Large intestine (tissue), 3 donors: ENCODE data around the gene SPPL3. TPM values are rescaled to one million over a fixed set of nuclear protein-coding genes. Genes with fewer than 3 reads are reported as not detected.

Experiments
- DNase-seq, 2 donors: peaks; one replicate each; pipeline versions ENCODE4 v3.0.0 to v3.0.0-alpha.2; 2013
- H3K27ac ChIP-seq: one replicate; pipeline ENCODE4 v1.5.1; 2013; ENCODE audit warnings: low read length
- H3K27me3 ChIP-seq: 2 replicates; pipeline ENCODE4 v1.6.1; 2013; ENCODE audit warnings: low read length; ENCODE audit not compliant: control insufficient read depth, insufficient read depth
- H3K36me3 ChIP-seq: 2 replicates; pipeline ENCODE4 v1.6.1; 2013; ENCODE audit warnings: low read length; ENCODE audit not compliant: control insufficient read depth, insufficient read depth
- H3K4me1 ChIP-seq: one replicate; pipeline ENCODE4 v1.6.1; 2013; ENCODE audit warnings: low read length; ENCODE audit not compliant: control insufficient read depth, insufficient read depth
- H3K4me3 ChIP-seq: one replicate; pipeline ENCODE4 v1.5.1; 2013; ENCODE audit warnings: low read length
- H3K9me3 ChIP-seq: one replicate; pipeline ENCODE4 v1.6.1; 2013; ENCODE audit warnings: mild to moderate bottlenecking, low read depth, low read length, moderate library complexity; ENCODE audit not compliant: control insufficient read depth
- WGBS: methylation state at CpG from one replicate; pipeline ENCODE4 v1.1.5; 2013; ENCODE audit warnings: low lambda C conversion rate; ENCODE audit not compliant: insufficient coverage; 5-methylcytosine and 5-hydroxymethylcytosine counted together
- polyA plus RNA-seq: library from polyadenylated mRNA; unstranded; fragments of 120-200 nt; gene quantifications from one replicate; pipeline ENCODE4 v1.2.1, GENCODE V29; 2013

Gene SPPL3
- polyA plus RNA-seq, 1 donor: 48.1 TPM

DNA sequence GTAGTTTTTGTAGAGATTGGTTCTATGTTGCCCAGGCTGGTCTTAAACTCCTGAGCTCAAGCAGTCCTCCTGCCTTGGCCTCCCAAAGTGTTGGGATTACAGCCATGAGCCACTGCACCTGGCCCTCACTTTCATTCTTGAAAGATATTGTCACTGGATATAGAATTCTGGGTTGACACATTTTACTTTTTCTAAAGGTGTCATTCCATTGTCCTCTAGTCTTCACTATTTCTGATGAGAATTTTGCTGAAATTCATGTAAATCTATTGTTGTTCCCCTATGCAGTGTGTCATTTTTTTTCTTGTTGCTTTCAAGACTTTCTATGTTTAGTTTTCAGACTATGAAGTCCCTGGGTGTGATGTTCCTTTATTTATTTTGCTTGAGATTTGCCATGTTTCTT, 149.4 kb downstream of the SPPL3 start:
- Histone ChIP-seq H3K27ac (no peak overlapping the region), H3K4me3 (no peak overlapping the region), H3K36me3 (peaks cover 6% of the 10 kb centered on the region), H3K9me3 (peaks cover 10% of the 10 kb centered on the region), H3K27me3 (no peaks in the 10 kb centered on the region), H3K4me1 (no peaks in the 10 kb centered on the region)
- DNase-seq: no peak

DNA sequence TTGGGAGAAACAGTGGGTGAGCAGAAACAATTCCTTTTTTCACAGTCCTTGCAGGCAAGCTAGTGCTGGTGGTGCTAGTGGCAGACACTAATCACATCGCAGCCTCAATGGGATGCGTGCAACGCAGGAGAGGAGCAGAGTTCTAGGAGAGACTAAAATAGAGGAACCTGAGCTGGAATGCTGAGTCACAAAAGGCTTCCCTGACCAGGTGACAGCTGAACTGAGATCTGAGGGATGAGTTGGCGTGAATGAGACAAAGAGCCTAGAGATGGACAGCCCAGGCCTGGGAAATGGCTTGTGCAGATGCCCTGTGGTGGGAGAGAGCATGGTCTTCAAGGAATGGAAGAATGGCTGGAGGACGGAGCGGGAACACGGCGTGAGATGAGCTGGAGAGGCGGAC, 152.8 kb downstream of the SPPL3 start:
- WGBS: no CpG with 5 or more reads among the region's 9 CpGs
- H3K27ac ChIP-seq: no peak overlapping the region
- no peaks in the 10 kb centered on the region for H3K27me3 ChIP-seq
- H3K4me3 ChIP-seq: no peak overlapping the region
- H3K9me3 ChIP-seq: peaks cover 10% of the 10 kb centered on the region
- H3K4me1 ChIP-seq: peaks cover 9% of the 10 kb centered on the region
- no peaks in the 10 kb centered on the region for H3K36me3 ChIP-seq
- no peak for DNase-seq

DNA sequence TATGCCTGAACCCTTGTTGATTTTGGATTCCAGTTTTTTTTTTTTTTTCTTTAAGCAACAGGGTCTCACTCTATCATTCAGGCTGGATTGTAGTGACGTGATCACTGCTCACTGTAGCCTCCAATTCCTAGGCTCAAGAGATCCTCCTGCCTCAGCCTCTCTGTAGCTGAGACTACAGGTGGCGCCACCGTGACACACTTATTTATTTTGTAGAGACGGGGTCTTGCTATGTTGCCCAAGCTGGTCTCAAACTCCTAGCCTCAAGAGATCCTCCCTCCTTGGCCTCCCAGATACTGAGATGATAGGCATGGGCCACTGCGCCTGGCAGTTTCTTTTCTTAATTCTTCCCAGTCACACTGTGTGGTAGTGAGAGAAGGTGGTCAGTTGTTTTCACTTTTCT, 153.4 kb downstream of the SPPL3 start:
- H3K36me3 ChIP-seq: no peaks in the 10 kb centered on the region
- H3K9me3 ChIP-seq: peaks cover 10% of the 10 kb centered on the region
- WGBS: no CpG with 5 or more reads among the region's 5 CpGs
- H3K27ac ChIP-seq: no peak overlapping the region
- DNase-seq: no peak
- H3K27me3 ChIP-seq: no peaks in the 10 kb centered on the region
- peaks cover 9% of the 10 kb centered on the region for H3K4me1 ChIP-seq
- H3K4me3 ChIP-seq: no peak overlapping the region

DNA sequence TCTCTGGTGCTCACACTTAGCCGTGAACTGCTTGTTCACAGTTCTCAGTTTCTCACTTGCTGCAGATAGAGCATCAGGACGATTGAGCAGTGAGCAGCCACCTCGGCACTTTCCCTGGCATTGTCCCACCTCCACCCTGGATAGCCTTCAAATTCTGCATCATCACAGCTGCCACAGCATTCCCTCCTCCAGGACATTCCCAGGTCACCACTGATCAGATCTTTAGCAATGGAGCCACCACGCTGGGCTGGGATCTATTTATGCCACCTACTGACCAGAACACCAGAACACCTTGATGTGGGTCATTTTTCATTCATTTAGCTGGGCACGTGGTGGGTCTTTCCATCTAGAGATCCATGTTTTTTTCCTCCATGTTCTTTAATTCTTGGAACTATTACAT, 154.9 kb downstream of the SPPL3 start:
- no peaks in the 10 kb centered on the region for H3K27me3 ChIP-seq
- H3K27ac ChIP-seq: no peak overlapping the region
- DNase-seq: no peak
- peaks cover under 1% of the 10 kb centered on the region for H3K9me3 ChIP-seq
- H3K4me1 ChIP-seq: peaks cover 9% of the 10 kb centered on the region
- WGBS: 100% methylated on average over 1 of the region's 5 CpGs
- H3K4me3 ChIP-seq: no peak overlapping the region
- H3K36me3 ChIP-seq: no peaks in the 10 kb centered on the region

DNA sequence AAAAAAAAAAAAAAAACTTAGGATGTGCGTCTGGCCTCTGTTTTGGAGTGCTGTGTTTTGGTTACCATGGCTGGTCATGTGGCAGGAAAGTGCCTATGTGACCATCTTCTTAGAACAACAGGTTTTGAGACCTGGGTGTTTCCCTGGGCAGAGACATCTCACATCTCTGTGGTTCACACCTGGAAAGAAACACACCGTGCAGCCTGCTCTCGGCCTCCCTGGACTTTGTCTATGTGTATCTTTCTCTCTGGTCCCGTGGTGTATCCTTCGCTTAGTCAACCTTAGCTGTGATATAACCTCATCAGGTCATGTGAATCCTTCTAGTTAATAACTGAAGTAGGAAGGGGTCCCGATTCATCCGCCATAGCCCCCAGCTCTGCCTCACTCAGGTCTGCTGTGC, 155.9 kb downstream of the SPPL3 start:
- H3K36me3 ChIP-seq: no peaks in the 10 kb centered on the region
- WGBS: no CpG with 5 or more reads among the region's 7 CpGs
- H3K27me3 ChIP-seq: no peaks in the 10 kb centered on the region
- no peak overlapping the region for H3K4me3 ChIP-seq
- DNase-seq: peak; percentile 87 to 93
- peak overlapping the region; percentile 83 for H3K27ac ChIP-seq
- H3K9me3 ChIP-seq: no peaks in the 10 kb centered on the region
- H3K4me1 ChIP-seq: peaks cover 9% of the 10 kb centered on the region

DNA sequence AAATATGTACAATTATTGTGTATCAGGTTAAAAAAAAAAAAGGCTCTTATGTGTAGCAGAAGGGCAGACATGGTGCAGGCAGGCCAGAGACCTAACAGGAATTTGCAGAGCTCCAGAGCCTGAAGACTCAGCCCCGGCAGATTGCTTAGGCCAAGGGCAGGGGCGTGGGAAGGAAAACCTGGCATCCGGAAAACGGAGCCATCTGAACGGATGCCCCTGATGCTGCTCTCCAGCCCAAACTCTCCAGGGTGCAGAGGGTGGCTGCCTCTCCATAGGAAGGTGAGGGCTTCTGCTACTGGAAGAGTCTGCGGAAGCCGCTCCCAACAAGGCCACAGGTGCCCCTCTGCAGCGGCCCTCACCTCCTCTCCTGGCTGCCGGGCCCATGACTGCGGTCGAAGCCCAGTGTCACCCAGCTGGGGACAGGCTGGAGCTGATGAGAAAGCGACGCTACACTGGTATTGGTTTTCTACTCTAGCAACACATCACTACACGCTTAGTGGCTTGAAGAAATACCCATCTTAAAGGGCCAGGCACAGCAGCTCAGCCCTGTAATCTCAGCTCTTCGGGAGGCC, 159.2 kb downstream of the SPPL3 start:
- WGBS: no CpG with 5 or more reads among the region's 15 CpGs
- Histone ChIP-seq H3K27me3 (no peaks in the 10 kb centered on the region), H3K4me1 (peaks cover 16% of the 10 kb centered on the region), H3K4me3 (no peak overlapping the region), H3K27ac (no peak overlapping the region), H3K36me3 (peaks cover 5% of the 10 kb centered on the region), H3K9me3 (no peaks in the 10 kb centered on the region)
- DNase-seq: no peak

DNA sequence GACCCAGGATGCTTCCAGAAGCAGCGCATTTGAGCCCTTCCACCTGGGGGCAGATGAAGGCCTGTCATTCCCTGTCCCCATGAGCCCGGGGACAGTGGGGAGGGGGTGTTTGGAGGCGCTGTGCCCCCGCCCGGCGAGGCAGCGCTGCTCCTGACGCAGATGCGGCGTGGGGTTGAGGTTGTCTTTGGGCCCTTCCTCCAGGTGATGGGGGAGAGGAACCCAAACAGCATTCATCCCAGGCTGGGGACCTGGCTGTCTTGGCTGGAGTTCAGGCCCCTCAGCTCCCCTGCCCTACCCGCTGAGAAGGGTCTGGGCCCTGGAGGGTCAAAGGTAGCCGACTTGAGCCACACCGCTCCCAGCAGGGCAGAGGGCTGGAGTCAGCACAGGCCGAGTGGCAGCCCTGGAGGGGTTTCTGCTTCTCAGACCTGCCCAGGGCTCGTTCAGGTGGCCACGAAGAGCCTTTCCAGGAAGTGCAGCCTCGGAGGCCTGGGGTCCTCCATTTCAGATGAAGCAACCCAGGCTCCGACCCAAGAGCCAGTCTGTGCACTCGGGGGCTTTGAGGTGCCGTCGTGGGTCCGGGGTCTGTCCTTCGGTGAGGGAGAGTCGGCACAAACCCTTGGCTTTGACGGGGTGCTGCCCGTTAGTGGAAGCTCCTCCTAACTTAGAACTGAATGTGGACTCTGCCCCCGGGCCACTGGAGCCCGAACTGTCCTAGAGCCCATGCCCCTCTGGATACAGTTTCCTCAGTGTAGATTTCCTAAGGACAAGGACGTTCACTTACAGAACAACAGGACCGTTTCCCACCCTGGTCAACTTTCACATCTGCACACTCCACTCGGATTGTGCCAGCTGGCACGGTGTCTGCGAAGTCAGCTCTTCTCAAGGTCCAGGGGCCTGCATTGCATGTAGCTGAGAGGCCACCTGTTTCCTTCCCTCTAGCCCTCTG, 162.4 kb downstream of the SPPL3 start:
- Histone ChIP-seq H3K36me3 (peaks cover 26% of the 10 kb centered on the region), H3K27me3 (no peaks in the 10 kb centered on the region), H3K9me3 (no peaks in the 10 kb centered on the region), H3K4me3 (no peak overlapping the region), H3K4me1 (peaks cover 7% of the 10 kb centered on the region), H3K27ac (no peak overlapping the region)
- no peak for DNase-seq
- WGBS: no CpG with 5 or more reads among the region's 33 CpGs

DNA sequence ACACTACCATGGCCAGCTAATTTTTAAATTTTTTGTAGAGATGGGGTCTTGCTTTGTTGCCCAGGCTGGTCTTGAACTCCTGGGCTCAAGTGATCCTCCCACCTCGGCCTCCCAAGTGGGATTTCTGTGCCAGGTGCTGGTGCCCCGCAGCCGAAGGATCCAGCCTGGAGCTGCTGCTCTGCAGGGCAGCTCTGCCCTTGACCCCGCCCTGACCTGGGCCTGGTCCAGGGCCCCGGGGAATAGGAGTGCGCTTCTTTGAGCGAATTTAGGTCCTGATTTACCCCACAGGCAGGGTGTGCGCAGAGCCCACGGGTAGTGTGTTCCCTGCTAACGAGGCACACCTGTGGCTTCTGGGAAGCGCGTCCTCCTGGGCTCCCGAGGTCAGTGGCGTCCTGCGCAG, 163.3 kb downstream of the SPPL3 start:
- H3K27ac ChIP-seq: no peak overlapping the region
- no CpG with 5 or more reads among the region's 15 CpGs for WGBS
- H3K36me3 ChIP-seq: peaks cover 26% of the 10 kb centered on the region
- H3K4me3 ChIP-seq: no peak overlapping the region
- H3K4me1 ChIP-seq: peaks cover 7% of the 10 kb centered on the region
- no peak for DNase-seq
- H3K9me3 ChIP-seq: no peaks in the 10 kb centered on the region
- no peaks in the 10 kb centered on the region for H3K27me3 ChIP-seq

DNA sequence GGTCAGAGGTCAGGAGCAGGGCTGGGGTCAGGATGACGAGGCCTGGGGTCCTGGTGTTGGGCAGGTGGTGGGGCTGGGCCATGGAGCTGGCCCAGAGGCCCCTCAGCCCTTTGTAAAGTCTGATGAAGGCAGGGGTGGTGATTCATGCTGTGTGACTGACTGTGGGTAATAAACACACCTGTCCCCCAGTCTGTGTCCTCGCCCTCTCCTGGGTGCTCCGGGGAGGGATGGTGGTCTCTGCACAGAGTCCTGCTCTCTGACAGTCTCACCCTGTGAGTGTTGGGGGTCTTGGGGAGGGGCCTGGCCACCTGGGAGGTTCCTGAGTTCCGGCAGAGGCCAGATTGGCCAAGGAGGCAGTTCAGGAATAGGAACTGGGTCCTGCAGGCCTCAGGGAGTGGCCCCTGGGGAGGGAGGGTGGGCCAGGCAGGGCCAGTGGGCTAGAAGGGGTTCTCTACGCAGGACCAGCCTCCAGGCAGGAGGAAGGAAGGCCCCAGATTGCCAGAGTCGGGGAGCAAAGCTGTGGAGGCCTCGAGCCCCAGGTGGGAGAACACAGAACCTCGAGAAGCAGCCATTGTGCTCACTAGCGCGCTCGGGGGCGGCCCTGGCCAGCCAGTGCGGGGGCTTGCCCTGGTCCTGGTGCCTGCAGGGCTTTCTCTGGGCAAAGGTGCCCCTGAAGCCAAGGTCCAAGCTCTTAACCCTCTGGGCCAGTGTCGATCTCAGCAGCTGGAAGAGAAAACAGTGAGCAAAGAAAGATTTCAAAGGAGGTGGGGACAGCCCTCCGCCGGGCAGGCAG, 164.1 kb downstream of the SPPL3 start:
- WGBS: 67% methylated on average over 2 of the region's 16 CpGs
- Histone ChIP-seq H3K4me3 (no peak overlapping the region), H3K27ac (no peak overlapping the region), H3K4me1 (peaks cover 7% of the 10 kb centered on the region), H3K27me3 (no peaks in the 10 kb centered on the region), H3K9me3 (no peaks in the 10 kb centered on the region), H3K36me3 (peaks cover 26% of the 10 kb centered on the region)
- DNase-seq: no peak

DNA sequence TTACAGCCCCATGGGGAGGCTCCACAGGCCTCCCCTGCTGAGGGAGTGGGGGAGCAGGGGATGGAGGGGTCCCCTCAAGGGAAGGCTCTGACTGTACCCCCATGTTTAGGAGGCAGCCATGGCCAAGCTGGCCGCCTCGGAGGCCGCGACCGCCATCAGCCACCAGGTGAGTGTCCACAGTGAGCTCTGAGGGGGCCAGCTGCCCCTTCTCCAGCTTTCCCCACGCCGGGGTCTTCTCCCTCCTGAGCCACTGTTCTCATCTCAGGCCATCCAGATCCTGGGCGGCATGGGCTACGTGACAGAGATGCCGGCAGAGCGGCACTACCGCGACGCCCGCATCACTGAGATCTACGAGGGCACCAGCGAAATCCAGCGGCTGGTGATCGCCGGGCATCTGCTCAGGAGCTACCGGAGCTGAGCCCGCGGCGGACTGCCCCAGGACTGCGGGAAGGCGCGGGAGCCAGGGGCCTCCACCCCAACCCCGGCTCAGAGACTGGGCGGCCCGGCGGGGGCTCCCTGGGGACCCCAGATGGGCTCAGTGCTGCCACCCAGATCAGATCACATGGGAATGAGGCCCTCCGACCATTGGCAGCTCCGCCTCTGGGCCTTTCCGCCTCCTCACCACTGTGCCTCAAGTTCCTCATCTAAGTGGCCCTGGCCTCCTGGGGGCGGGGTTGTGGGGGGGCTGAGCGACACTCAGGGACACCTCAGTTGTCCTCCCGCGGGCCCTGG, 165.0 kb downstream of the SPPL3 start:
- no peak overlapping the region for H3K4me3 ChIP-seq
- no peaks in the 10 kb centered on the region for H3K9me3 ChIP-seq
- H3K27ac ChIP-seq: no peak overlapping the region
- no peaks in the 10 kb centered on the region for H3K27me3 ChIP-seq
- no peak for DNase-seq
- H3K4me1 ChIP-seq: peaks cover 7% of the 10 kb centered on the region
- no CpG with 5 or more reads among the region's 38 CpGs for WGBS
- H3K36me3 ChIP-seq: peaks cover 29% of the 10 kb centered on the region
